Common myeloid progenitor, CD34-positive (primary cell): ENCODE data around the gene SPTLC3.

Source experiments
- CTCF ChIA-PET: fragments of 350-600 bp; sonication (Branson Sonifier 250); formaldehyde crosslinking; loops from one replicate; lab custom pipeline; 2021; ENCODE audit warnings: antibody characterized with exemption; lab: Charles Lee
- POLR2A ChIA-PET: fragments of 350-600 bp; sonication (Branson Sonifier 250); formaldehyde crosslinking; loops from one replicate; lab custom pipeline; 2021; ENCODE audit warnings: antibody characterized with exemption; lab: Charles Lee
- DNase-seq, 3 donors: peaks; one replicate each; pipeline versions ENCODE4 v3.0.0 to v3.0.0-alpha.2; 2013
- H3K27ac ChIP-seq, 2 experiments: 1 replicate in 1 of 2; 2 replicates in 1 of 2; pipeline ENCODE4 v1.7.0; 2013; ENCODE audit warnings: inconsistent platforms in 2 of 2, low read length in 2 of 2, mild to moderate bottlenecking in 2 of 2, low read depth in 1 of 2, moderate library complexity in 1 of 2; ENCODE audit not compliant: severe bottlenecking in 2 of 2, insufficient read depth in 1 of 2, poor library complexity in 1 of 2
- H3K27me3 ChIP-seq, 5 experiments: replicated peaks in 2 of 5; 1 replicate in 3 of 5; 2 replicates in 2 of 5; pipeline versions ENCODE4 v1.6.1 to v1.7.0; 2013; ENCODE audit warnings: low read length in 4 of 5, mild to moderate bottlenecking in 2 of 5, moderate library complexity in 2 of 5, inconsistent platforms in 1 of 5; ENCODE audit not compliant: insufficient read depth in 5 of 5, control insufficient read depth in 4 of 5
- H3K36me3 ChIP-seq, 4 experiments: 1 replicate in 2 of 4; 2 replicates in 2 of 4; pipeline versions ENCODE4 v1.6.1 to v1.7.0; 2013; ENCODE audit warnings: low read length in 3 of 4, control low read depth in 1 of 4, mild to moderate bottlenecking in 1 of 4; ENCODE audit not compliant: control insufficient read depth in 4 of 4, insufficient read depth in 4 of 4
- H3K4me1 ChIP-seq, 4 experiments: 1 replicate in 3 of 4; 2 replicates in 1 of 4; pipeline versions ENCODE4 v1.6.1 to v1.7.1; 2013; ENCODE audit warnings: low read length in 3 of 4, mild to moderate bottlenecking in 3 of 4, control low read depth in 1 of 4, inconsistent platforms in 1 of 4, moderate library complexity in 1 of 4; ENCODE audit not compliant: control insufficient read depth in 4 of 4, insufficient read depth in 4 of 4; ENCODE audit errors: control extremely low read depth in 1 of 4
- H3K4me3 ChIP-seq, 7 experiments: 1 replicate in 4 of 7; 2 replicates in 3 of 7; pipeline versions ENCODE4 v1.5.1 to v1.7.0; 2013; ENCODE audit warnings: mild to moderate bottlenecking in 7 of 7, low read length in 6 of 7, moderate library complexity in 6 of 7, inconsistent platforms in 2 of 7, low read depth in 2 of 7, control low read depth in 1 of 7; ENCODE audit not compliant: insufficient read depth in 4 of 7, control insufficient read depth in 1 of 7; ENCODE audit errors: extremely low read depth in 1 of 7
- H3K9me3 ChIP-seq, 5 experiments: 1 replicate in 4 of 5; 2 replicates in 1 of 5; pipeline versions ENCODE4 v1.6.1 to v1.7.1; 2013; ENCODE audit warnings: low read length in 4 of 5, mild to moderate bottlenecking in 2 of 5, inconsistent platforms in 1 of 5, low read depth in 1 of 5, moderate library complexity in 1 of 5; ENCODE audit not compliant: control insufficient read depth in 4 of 5, insufficient read depth in 2 of 5; ENCODE audit errors: control extremely low read depth in 1 of 5
- WGBS: methylation state at CpG from one replicate; pipeline ENCODE4 v1.1.5; 2013; ENCODE audit not compliant: insufficient coverage; 5-methylcytosine and 5-hydroxymethylcytosine counted together

The SPTLC3 gene

GRCh38 chr20:13111249-13111911, 102.6 kb downstream of the SPTLC3 start:
- Histone ChIP-seq H3K4me3 (no peak overlapping the region), H3K9me3 (no peaks in the 10 kb centered on the region), H3K27me3 (peaks cover 0 to 3% (median 0%) of the 10 kb centered on the region in 5 experiments), H3K27ac (no peak overlapping the region), H3K36me3 (peaks cover 0 to 20% (median 2%) of the 10 kb centered on the region in 4 experiments), H3K4me1 (no peaks in the 10 kb centered on the region)
- WGBS, result 97% methylated on average over 5 of the region's 5 CpGs
- ChIA-PET POLR2A (no interaction called here), CTCF (interaction anchor here (1.0 to 4.6 kb wide), 4 partner anchors 10 to 172 kb away, joined by 3 to 32 read pairs (median 11); no protein-coding TSS in a partner anchor)
- DNase-seq, result no peak

- POLR2A ChIA-PET, result no interaction called here
These were observed 105.0 kb downstream of the SPTLC3 start for GRCh38 chr20:13113731-13114130.

GRCh38 chr20:13117200-13117599, 108.4 kb downstream of the SPTLC3 start:
- no CpG with 5 or more reads among the region's 2 CpGs for WGBS
- POLR2A ChIA-PET, result no interaction called here
- CTCF ChIA-PET, result interaction anchor here (0.8 to 3.8 kb wide), 12 partner anchors 8 to 429 kb away, joined by 3 to 25 read pairs (median 6); no protein-coding TSS in a partner anchor

More at GRCh38 chr20:13113731-13114130, 105.0 kb downstream of the SPTLC3 start:
- DNase-seq, result no peak
- Histone ChIP-seq H3K27me3 (peaks cover 0 to 10% (median 0%) of the 10 kb centered on the region in 5 experiments), H3K4me3 (no peak overlapping the region), H3K27ac (no peak overlapping the region), H3K9me3 (no peaks in the 10 kb centered on the region), H3K4me1 (no peaks in the 10 kb centered on the region), H3K36me3 (peaks cover 0 to 23% (median 2%) of the 10 kb centered on the region in 4 experiments)
- WGBS, result 97% methylated on average over 3 of the region's 3 CpGs
- CTCF ChIA-PET, result interaction anchor here (1.1 to 1.2 kb wide), 2 partner anchors 146 to 189 kb away, joined by 3 read pairs; no protein-coding TSS in a partner anchor

GRCh38 chr20:13118676-13119075, 109.9 kb downstream of the SPTLC3 start:
- Histone ChIP-seq H3K4me1 (no peaks in the 10 kb centered on the region), H3K27ac (no peak overlapping the region), H3K4me3 (no peak overlapping the region), H3K9me3 (no peaks in the 10 kb centered on the region), H3K36me3 (peaks cover 0 to 8% (median 0%) of the 10 kb centered on the region in 4 experiments), H3K27me3 (peaks cover 0 to 16% (median 0%) of the 10 kb centered on the region in 5 experiments)
- ChIA-PET CTCF (interaction anchor here (0.6 to 3.8 kb wide), 22 partner anchors 9 to 639 kb away, joined by 3 to 25 read pairs (median 4); no protein-coding TSS in a partner anchor), POLR2A (no interaction called here)
- DNase-seq, result no peak
- 100% methylated on average over 1 of the region's 1 CpG for WGBS

More at GRCh38 chr20:13117200-13117599, 108.4 kb downstream of the SPTLC3 start:
- Histone ChIP-seq H3K4me3 (no peak overlapping the region), H3K36me3 (peaks cover 0 to 14% (median 0%) of the 10 kb centered on the region in 4 experiments), H3K27me3 (peaks cover 0 to 16% (median 0%) of the 10 kb centered on the region in 5 experiments), H3K4me1 (no peaks in the 10 kb centered on the region), H3K9me3 (no peaks in the 10 kb centered on the region), H3K27ac (no peak overlapping the region)
- DNase-seq, result no peak

- WGBS, result 4% methylated on average over 5 of the region's 6 CpGs
- Histone ChIP-seq H3K27me3 (peaks cover 0 to 16% (median 0%) of the 10 kb centered on the region in 5 experiments), H3K27ac (no peak overlapping the region), H3K4me1 (no peaks in the 10 kb centered on the region), H3K4me3 (no peak overlapping the region), H3K9me3 (no peaks in the 10 kb centered on the region), H3K36me3 (peaks cover 0 to 8% (median 0%) of the 10 kb centered on the region in 4 experiments)
- DNase-seq, result peak; percentile 44 to 81 (median 75)
- POLR2A ChIA-PET, result no interaction called here
- CTCF ChIA-PET, result interaction anchor here (0.8 to 3.8 kb wide), 19 partner anchors 10 to 638 kb away, joined by 3 to 25 read pairs (median 4); no protein-coding TSS in a partner anchor
These were observed 110.8 kb downstream of the SPTLC3 start for GRCh38 chr20:13119583-13119982.

GRCh38 chr20:13120471-13120870, 111.7 kb downstream of the SPTLC3 start:
- Histone ChIP-seq H3K9me3 (no peaks in the 10 kb centered on the region), H3K4me3 (no peak overlapping the region), H3K36me3 (peaks cover 0 to 13% (median 1%) of the 10 kb centered on the region in 4 experiments), H3K27me3 (peaks cover 0 to 15% (median 0%) of the 10 kb centered on the region in 5 experiments), H3K27ac (no peak overlapping the region), H3K4me1 (no peaks in the 10 kb centered on the region)
- 100% methylated on average over 1 of the region's 1 CpG for WGBS
- no peak for DNase-seq
- CTCF ChIA-PET, result interaction anchor here (0.9 to 3.4 kb wide), 7 partner anchors 10 to 426 kb away, joined by 3 to 23 read pairs (median 9); no protein-coding TSS in a partner anchor
- POLR2A ChIA-PET, result no interaction called here
